Esophagus muscularis mucosa (tissue), 4 donors: ENCODE data around the gene EME1. TPM values are rescaled to one million over a fixed set of nuclear protein-coding genes. Genes with fewer than 3 reads are reported as not detected.

ENCODE experiments used
- DNase-seq: peaks from one replicate; pipeline ENCODE4 v3.0.0-alpha.2; 2017; ENCODE audit errors: extremely low spot score
- H3K27ac ChIP-seq, 4 donors: fragments of 200-600 bp; sonication (generic); replicated peaks in 1 of 4; 1 replicate in 3 of 4; 2 replicates in 1 of 4; pipeline ENCODE4 v1.5.1; 2016 to 2019; ENCODE audit warnings: mild to moderate bottlenecking in 1 of 4
- H3K27me3 ChIP-seq, 4 donors: fragments of 200-600 bp; sonication (generic); one replicate each; pipeline versions ENCODE4 v1.5.1 to v1.6.0; 2016 to 2019
- H3K36me3 ChIP-seq, 4 donors: fragments of 200-600 bp; sonication (generic); one replicate each; pipeline ENCODE4 v1.5.1; 2016 to 2019
- H3K4me1 ChIP-seq, 4 donors: fragments of 200-600 bp; sonication (generic); one replicate each; pipeline ENCODE4 v1.5.1; 2016 to 2019
- H3K4me3 ChIP-seq, 4 donors: fragments of 200-600 bp; sonication (generic); 1 replicate in 2 of 4; 2 replicates in 2 of 4; pipeline ENCODE4 v1.5.1; 2016 to 2019; ENCODE audit warnings: mild to moderate bottlenecking in 4 of 4, moderate library complexity in 1 of 4
- H3K9me3 ChIP-seq, 4 donors: fragments of 200-600 bp; sonication (generic); 1 replicate in 3 of 4; 2 replicates in 1 of 4; pipeline ENCODE4 v1.5.1; 2016 to 2019
- EP300 ChIP-seq: sonication (generic); formaldehyde crosslinking; IDR thresholded peaks from one replicate; pipeline ENCODE4 v1.6.1; 2017; ENCODE audit warnings: antibody characterized with exemption
- POLR2A ChIP-seq: fragments of 450-650 bp; IDR thresholded peaks from one replicate; pipeline ENCODE4 v1.6.1; 2017; ENCODE audit warnings: antibody characterized with exemption, moderate library complexity, mild to moderate bottlenecking, low read depth
- POLR2AphosphoS5 ChIP-seq, 2 donors: sonication (generic); formaldehyde crosslinking; IDR thresholded peaks; one replicate each; pipeline ENCODE4 v1.6.1; 2017; ENCODE audit warnings: antibody characterized with exemption in 2 of 2
- WGBS: methylation state at CpG from one replicate; pipeline ENCODE4 v1.1.5; 2018; 5-methylcytosine and 5-hydroxymethylcytosine counted together
- intact Hi-C: fragments of 100-400 bp; cut with DNase I; formaldehyde crosslinking; loops from one replicate; pipeline ENCODE4 v1.15.1; 2023
- total RNA-seq, 4 donors: library from RNA; depleted of rRNA; stranded (reverse); fragments of >200 nt; gene quantifications; one replicate each; pipeline versions ENCODE4 v1.1.0 to v1.2.1, GENCODE V29; 2016
- TF ChIP-seq, protein P1 (sequence below), 3 experiments: fragments of 200-600 bp in 2 of 3; fragments of 450-650 bp in 1 of 3; sonication (generic) in 2 of 3; IDR thresholded peaks; one replicate each; pipeline ENCODE4 v1.5.1; 2017 to 2019; ENCODE audit warnings: antibody characterized with exemption in 3 of 3, mild to moderate bottlenecking in 2 of 3, moderate library complexity in 1 of 3

EME1 gene
- total RNA-seq, 4 donors from 2014 or later = not detected

DNA sequence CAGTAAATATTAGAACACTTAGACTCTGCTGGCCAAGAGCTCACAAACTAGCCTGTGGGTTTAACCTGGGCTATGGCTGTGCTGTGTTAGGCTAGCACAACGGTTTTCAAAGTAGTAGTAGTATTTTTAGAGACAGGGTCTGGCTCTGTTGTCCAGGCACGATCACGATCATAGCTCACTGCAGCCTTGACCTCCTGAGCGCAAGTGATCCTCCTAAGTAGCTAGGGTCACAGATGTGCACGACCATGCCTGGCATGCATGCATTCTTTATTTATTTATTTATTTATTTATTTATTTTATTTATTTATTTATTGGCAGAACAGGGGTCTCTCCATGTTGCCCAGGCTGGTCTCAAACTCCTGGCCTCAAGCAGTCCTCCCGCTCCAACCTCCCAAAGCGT lies 10.4 kb upstream of the EME1 start:
- TF ChIP-seq POLR2A (no peak), POLR2AphosphoS5 (IDR thresholded peaks at IDR 0.05) (no peak), EP300 (no peak)
- TF ChIP-seq, protein P1, sequence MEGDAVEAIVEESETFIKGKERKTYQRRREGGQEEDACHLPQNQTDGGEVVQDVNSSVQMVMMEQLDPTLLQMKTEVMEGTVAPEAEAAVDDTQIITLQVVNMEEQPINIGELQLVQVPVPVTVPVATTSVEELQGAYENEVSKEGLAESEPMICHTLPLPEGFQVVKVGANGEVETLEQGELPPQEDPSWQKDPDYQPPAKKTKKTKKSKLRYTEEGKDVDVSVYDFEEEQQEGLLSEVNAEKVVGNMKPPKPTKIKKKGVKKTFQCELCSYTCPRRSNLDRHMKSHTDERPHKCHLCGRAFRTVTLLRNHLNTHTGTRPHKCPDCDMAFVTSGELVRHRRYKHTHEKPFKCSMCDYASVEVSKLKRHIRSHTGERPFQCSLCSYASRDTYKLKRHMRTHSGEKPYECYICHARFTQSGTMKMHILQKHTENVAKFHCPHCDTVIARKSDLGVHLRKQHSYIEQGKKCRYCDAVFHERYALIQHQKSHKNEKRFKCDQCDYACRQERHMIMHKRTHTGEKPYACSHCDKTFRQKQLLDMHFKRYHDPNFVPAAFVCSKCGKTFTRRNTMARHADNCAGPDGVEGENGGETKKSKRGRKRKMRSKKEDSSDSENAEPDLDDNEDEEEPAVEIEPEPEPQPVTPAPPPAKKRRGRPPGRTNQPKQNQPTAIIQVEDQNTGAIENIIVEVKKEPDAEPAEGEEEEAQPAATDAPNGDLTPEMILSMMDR (IDR thresholded peaks at IDR 0.05) = no peak
- Histone ChIP-seq H3K4me3 (no peak overlapping the region), H3K36me3 (peaks cover 20 to 73% (median 64%) of the 10 kb centered on the region in 4 donors), H3K27me3 (no peaks in the 10 kb centered on the region), H3K27ac (no peak overlapping the region), H3K9me3 (no peaks in the 10 kb centered on the region), H3K4me1 (peaks cover 7 to 30% (median 21%) of the 10 kb centered on the region in 4 donors)
- DNase-seq = no peak
- intact Hi-C loops = no loop called here
- 81% methylated on average over 7 of the region's 7 CpGs for WGBS

DNA sequence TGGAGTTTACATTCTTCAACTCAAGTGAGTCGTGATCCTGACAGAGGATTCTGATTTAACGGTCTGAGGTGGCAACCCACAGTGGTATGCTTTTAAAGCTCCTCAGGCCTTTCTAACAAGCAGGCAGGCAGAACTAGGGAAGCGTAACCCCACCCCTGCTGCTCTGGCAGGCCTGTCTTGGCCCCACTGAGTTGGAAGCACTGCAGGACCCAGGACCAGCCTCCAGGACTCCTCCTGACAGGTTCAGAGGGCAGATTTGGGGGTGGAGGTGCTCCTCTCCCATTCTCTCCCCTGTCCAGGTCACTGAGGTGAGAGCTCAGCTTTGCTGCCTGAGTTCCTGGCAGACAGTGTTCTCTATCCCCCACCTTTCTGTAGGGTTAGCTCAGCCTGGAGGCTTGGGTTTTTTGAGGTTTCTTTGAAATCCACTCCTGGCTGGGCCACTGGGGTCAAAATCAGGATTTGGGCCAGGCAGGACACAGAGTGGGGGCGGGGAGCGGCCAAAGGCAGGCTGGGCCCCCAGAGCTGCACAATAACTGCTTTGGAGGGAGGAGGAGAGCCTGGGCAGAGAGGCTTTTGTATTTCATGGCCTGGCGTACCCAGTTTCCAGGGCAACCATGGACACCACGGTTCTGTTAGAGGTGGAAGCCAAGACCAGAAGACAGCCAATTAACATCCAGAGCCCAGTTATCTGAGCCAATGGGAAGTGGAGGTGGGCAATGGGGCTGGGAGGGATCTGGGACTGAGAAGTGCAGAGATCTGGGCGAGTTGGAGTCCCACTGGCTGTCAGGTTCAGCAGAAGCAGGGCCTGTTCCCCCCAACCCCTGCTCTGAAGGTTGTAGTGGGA lies 9.6 kb upstream of the EME1 start:
- no peaks in the 10 kb centered on the region for H3K9me3 ChIP-seq
- no peaks in the 10 kb centered on the region for H3K27me3 ChIP-seq
- 38% methylated on average over 8 of the region's 8 CpGs for WGBS
- no peak for TF ChIP-seq EP300
- no peak for TF ChIP-seq POLR2AphosphoS5 (IDR thresholded peaks at IDR 0.05)
- TF ChIP-seq, protein P1 (IDR thresholded peaks at IDR 0.05) = no peak
- TF ChIP-seq POLR2A = no peak
- DNase-seq = no peak
- no peak overlapping the region for H3K4me3 ChIP-seq
- H3K36me3 ChIP-seq = peaks cover 19 to 73% (median 64%) of the 10 kb centered on the region in 4 donors
- no peak overlapping the region for H3K27ac ChIP-seq
- H3K4me1 ChIP-seq = peaks cover 7 to 30% (median 21%) of the 10 kb centered on the region in 4 donors
- intact Hi-C loops = no loop called here

DNA sequence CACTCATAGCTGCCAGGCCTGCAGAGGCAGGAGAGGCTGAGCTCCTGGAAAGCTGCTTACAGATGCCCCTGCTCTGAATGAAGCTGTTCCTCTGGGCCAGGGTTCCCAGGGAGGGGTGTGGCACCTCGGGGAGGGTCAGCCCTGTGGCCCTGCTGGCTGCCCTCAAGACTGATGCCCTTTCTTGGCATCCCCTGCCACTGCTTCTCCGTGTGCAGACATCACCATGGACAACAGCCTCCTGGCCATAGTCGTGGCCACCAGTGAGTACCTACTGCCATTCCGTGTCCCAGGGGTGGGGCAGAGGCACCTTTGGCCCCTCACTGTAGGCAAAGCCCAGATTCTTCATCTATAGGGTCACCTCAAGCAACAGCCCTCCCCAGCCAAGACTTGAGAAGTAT lies 9.0 kb upstream of the EME1 start:
- peaks cover 16 to 73% (median 65%) of the 10 kb centered on the region in 4 donors for H3K36me3 ChIP-seq
- 63% methylated on average over 4 of the region's 4 CpGs for WGBS
- intact Hi-C loops = no loop called here
- H3K4me3 ChIP-seq = no peak overlapping the region
- H3K9me3 ChIP-seq = no peaks in the 10 kb centered on the region
- TF ChIP-seq POLR2A (no peak), POLR2AphosphoS5 (IDR thresholded peaks at IDR 0.05) (no peak), EP300 (no peak)
- TF ChIP-seq, protein P1 (IDR thresholded peaks at IDR 0.05) = no peak
- no peak overlapping the region for H3K27ac ChIP-seq
- no peak for DNase-seq
- H3K4me1 ChIP-seq = peaks cover 7 to 30% (median 21%) of the 10 kb centered on the region in 4 donors
- H3K27me3 ChIP-seq = no peaks in the 10 kb centered on the region

DNA sequence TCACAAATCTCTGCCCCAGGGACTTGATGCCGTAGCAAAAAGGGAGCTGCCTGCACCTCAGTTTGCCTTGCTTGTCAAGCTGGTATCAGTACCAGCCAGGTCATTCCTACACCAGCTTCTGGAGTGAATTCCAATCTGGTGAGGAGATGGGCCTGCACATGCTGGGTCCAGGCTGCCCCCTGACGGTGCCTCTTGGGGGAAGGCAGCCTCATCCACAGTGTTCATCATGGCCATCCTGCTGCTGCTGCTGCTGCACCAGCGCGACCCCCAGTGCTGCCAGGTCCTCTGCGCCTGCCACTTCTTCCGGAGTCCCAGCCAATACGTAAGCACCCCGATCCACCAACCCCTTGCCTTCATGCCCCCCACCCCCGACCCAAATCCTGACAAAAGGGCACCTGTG lies 8.3 kb upstream of the EME1 start:
- Histone ChIP-seq H3K9me3 (no peaks in the 10 kb centered on the region), H3K27ac (no peak overlapping the region), H3K36me3 (peaks cover 22 to 73% (median 64%) of the 10 kb centered on the region in 4 donors), H3K27me3 (no peaks in the 10 kb centered on the region), H3K4me1 (peaks cover 7 to 30% (median 21%) of the 10 kb centered on the region in 4 donors), H3K4me3 (no peak overlapping the region)
- intact Hi-C loops = no loop called here
- 100% methylated on average over 1 of the region's 9 CpGs for WGBS
- DNase-seq = no peak
- TF ChIP-seq, protein P1 (IDR thresholded peaks at IDR 0.05) = no peak
- TF ChIP-seq POLR2AphosphoS5 (IDR thresholded peaks at IDR 0.05) = no peak
- TF ChIP-seq EP300 = no peak
- no peak for TF ChIP-seq POLR2A
